HepG2 (cell line): ENCODE results near the gene CYSLTR2.

Experiments used
- MXI1 ChIP-seq: IDR thresholded peaks from 3 replicates; pipeline ENCODE4 v1.6.1; 2012; ENCODE audit warnings: low read depth, low read length, inconsistent platforms, borderline replicate concordance
- NCOA5 ChIP-seq: sonication (generic); formaldehyde crosslinking; IDR thresholded peaks from 2 replicates; pipeline ENCODE4 v1.4.0; 2020; ENCODE audit warnings: missing genetic modification reagents
- RXRA ChIP-seq: sonication (generic); formaldehyde crosslinking; IDR thresholded peaks from 2 replicates; pipeline ENCODE4 v1.5.1; 2020; ENCODE audit warnings: missing genetic modification reagents
- SETDB1 ChIP-seq: sonication (generic); formaldehyde crosslinking; IDR thresholded peaks from 2 replicates; pipeline ENCODE4 v1.5.1; 2020; ENCODE audit warnings: missing genetic modification reagents, mild to moderate bottlenecking, borderline replicate concordance
- TAF1 ChIP-seq: sonication (generic); formaldehyde crosslinking; IDR thresholded peaks from 2 replicates; pipeline ENCODE4 v1.4.0; 2020; ENCODE audit warnings: missing genetic modification reagents
- TIGD3 ChIP-seq: sonication (generic); formaldehyde crosslinking; IDR thresholded peaks from 2 replicates; pipeline ENCODE4 v1.5.1; 2020; ENCODE audit warnings: mild to moderate bottlenecking, missing genetic modification reagents, borderline replicate concordance
- ZKSCAN8 ChIP-seq: IDR thresholded peaks from 2 replicates; pipeline ENCODE4 v1.6.1; 2016; ENCODE audit warnings: borderline replicate concordance, missing genetic modification reagents, missing compliant biosample characterization
- ZNF253 ChIP-seq: sonication (generic); formaldehyde crosslinking; IDR thresholded peaks from 2 replicates; pipeline ENCODE4 v1.8.0; 2022; ENCODE audit warnings: mild to moderate bottlenecking, missing genetic modification reagents, borderline replicate concordance
- ZNF317 ChIP-seq: sonication (generic); formaldehyde crosslinking; IDR thresholded peaks from 2 replicates; pipeline ENCODE4 v1.5.0; 2020; ENCODE audit warnings: mild to moderate bottlenecking, missing genetic modification reagents
- ZNF629 ChIP-seq: sonication (generic); formaldehyde crosslinking; conservative IDR thresholded peaks from 2 replicates; pipeline ENCODE4 v1.5.0; 2020; ENCODE audit warnings: missing genetic modification reagents
- TF ChIP-seq, protein P1 (sequence below): sonication (generic); formaldehyde crosslinking; IDR thresholded peaks from 2 replicates; pipeline ENCODE4 v1.5.0; 2020; ENCODE audit warnings: mild to moderate bottlenecking, missing genetic modification reagents, moderate library complexity
- TF ChIP-seq, protein P2 (sequence below): sonication (generic); formaldehyde crosslinking; IDR thresholded peaks from 2 replicates; pipeline ENCODE4 v1.4.0; 2020; ENCODE audit warnings: missing genetic modification reagents
- TF ChIP-seq, protein P3 (sequence below): sonication (generic); formaldehyde crosslinking; IDR thresholded peaks from 2 replicates; pipeline ENCODE4 v1.5.0; 2020; ENCODE audit warnings: missing genetic modification reagents, mild to moderate bottlenecking, borderline replicate concordance

GRCh38 chr13:48621056-48621455 lies 32.7 kb upstream of the CYSLTR2 start:
- TF ChIP-seq MXI1 (no peak), TIGD3 (CRISPR knock-in tag) (no peak), SETDB1 (CRISPR knock-in tag) (no peak), ZNF317 (CRISPR knock-in tag) (no peak), TAF1 (CRISPR knock-in tag) (no peak), ZNF253 (CRISPR knock-in tag) (no peak), ZNF629 (CRISPR knock-in tag) (no peak), RXRA (no peak), ZKSCAN8 (CRISPR knock-in tag) (no peak), NCOA5 (CRISPR knock-in tag) (no peak)
- TF ChIP-seq, protein P1, sequence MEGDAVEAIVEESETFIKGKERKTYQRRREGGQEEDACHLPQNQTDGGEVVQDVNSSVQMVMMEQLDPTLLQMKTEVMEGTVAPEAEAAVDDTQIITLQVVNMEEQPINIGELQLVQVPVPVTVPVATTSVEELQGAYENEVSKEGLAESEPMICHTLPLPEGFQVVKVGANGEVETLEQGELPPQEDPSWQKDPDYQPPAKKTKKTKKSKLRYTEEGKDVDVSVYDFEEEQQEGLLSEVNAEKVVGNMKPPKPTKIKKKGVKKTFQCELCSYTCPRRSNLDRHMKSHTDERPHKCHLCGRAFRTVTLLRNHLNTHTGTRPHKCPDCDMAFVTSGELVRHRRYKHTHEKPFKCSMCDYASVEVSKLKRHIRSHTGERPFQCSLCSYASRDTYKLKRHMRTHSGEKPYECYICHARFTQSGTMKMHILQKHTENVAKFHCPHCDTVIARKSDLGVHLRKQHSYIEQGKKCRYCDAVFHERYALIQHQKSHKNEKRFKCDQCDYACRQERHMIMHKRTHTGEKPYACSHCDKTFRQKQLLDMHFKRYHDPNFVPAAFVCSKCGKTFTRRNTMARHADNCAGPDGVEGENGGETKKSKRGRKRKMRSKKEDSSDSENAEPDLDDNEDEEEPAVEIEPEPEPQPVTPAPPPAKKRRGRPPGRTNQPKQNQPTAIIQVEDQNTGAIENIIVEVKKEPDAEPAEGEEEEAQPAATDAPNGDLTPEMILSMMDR = no peak
- TF ChIP-seq, protein P2, sequence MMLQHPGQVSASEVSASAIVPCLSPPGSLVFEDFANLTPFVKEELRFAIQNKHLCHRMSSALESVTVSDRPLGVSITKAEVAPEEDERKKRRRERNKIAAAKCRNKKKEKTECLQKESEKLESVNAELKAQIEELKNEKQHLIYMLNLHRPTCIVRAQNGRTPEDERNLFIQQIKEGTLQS (CRISPR knock-in tag) = no peak
- TF ChIP-seq, protein P3, sequence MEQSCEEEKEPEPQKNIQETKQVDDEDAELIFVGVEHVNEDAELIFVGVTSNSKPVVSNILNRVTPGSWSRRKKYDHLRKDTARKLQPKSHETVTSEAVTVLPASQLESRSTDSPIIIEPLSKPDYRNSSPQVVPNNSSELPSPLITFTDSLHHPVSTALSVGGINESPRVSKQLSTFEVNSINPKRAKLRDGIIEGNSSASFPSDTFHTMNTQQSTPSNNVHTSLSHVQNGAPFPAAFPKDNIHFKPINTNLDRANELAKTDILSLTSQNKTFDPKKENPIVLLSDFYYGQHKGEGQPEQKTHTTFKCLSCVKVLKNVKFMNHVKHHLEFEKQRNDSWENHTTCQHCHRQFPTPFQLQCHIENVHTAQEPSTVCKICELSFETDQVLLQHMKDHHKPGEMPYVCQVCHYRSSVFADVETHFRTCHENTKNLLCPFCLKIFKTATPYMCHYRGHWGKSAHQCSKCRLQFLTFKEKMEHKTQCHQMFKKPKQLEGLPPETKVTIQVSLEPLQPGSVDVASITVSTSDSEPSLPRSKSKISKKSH = no peak
